ENCODE measurements around the gene HBM. TPM values are rescaled to one million over a fixed set of nuclear protein-coding genes. Genes with fewer than 3 reads are reported as not detected.

HBM gene, protein sequence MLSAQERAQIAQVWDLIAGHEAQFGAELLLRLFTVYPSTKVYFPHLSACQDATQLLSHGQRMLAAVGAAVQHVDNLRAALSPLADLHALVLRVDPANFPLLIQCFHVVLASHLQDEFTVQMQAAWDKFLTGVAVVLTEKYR
- not detected in 3 replicates for total RNA-seq
- long read RNA-seq, result 0 reads

DNA sequence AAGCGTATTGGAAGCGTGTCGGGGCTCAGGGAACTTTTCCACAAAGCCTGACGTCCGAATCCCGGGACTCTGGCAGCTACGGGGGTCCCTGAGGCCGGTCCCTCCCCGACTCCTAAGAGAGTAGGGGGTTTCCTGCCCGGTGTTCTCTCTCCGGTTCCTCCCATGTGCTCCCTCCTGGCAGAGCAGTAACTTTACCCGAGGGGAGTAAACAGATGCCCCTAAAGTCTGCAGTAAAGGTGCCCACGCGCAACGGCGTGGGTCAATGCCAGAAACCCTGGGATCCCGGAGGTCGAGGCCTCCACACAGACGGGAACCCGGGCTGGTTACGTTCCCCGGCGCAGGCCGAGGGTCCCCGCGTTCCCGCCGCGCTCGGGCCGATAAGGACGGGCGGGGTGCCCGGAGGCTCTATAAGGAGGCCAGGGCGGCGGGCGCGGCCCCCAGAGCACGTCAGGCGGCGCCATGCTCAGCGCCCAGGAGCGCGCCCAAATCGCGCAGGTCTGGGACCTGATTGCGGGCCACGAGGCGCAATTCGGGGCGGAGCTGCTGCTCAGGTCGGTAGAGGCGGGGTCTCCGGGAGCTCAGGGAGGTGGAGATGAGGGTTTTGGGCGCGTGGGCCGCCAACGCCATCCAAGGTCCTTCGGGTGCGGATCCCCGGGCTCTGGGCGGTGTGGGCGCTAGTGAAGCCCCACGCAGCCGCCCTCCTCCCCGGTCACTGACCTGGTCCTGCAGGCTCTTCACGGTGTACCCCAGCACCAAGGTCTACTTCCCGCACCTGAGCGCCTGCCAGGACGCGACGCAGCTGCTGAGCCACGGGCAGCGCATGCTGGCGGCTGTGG is at the start of gene HBM:
HBM (plus strand) TSS at position 440 of the 836 bp plus-strand sequence; CDS start at position 460, 20 bp downstream.
- no peak for DNase-seq (ENCODE audit: low spot score)
- Mint-ChIP-seq H3K9me3 (ENCODE audit: low read depth) (no peaks in the 10 kb centered on the region), H3K4me3 (ENCODE audit: unreplicated experiment) (peak within 1 kb of the TSS; percentile 9), H3K36me3 (ENCODE audit: low read depth) (no peaks in the 10 kb centered on the region), H3K4me1 (ENCODE audit: low read depth) (peaks cover 12% of the 10 kb centered on the region), H3K27ac (ENCODE audit: unreplicated experiment) (no peak within 1 kb of the TSS), H3K27me3 (ENCODE audit: low read depth) (peaks cover 33% of the 10 kb centered on the region)
- TF ChIP-seq, protein P1, sequence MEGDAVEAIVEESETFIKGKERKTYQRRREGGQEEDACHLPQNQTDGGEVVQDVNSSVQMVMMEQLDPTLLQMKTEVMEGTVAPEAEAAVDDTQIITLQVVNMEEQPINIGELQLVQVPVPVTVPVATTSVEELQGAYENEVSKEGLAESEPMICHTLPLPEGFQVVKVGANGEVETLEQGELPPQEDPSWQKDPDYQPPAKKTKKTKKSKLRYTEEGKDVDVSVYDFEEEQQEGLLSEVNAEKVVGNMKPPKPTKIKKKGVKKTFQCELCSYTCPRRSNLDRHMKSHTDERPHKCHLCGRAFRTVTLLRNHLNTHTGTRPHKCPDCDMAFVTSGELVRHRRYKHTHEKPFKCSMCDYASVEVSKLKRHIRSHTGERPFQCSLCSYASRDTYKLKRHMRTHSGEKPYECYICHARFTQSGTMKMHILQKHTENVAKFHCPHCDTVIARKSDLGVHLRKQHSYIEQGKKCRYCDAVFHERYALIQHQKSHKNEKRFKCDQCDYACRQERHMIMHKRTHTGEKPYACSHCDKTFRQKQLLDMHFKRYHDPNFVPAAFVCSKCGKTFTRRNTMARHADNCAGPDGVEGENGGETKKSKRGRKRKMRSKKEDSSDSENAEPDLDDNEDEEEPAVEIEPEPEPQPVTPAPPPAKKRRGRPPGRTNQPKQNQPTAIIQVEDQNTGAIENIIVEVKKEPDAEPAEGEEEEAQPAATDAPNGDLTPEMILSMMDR (IDR thresholded peaks at IDR 0.05), result no peak

DNA sequence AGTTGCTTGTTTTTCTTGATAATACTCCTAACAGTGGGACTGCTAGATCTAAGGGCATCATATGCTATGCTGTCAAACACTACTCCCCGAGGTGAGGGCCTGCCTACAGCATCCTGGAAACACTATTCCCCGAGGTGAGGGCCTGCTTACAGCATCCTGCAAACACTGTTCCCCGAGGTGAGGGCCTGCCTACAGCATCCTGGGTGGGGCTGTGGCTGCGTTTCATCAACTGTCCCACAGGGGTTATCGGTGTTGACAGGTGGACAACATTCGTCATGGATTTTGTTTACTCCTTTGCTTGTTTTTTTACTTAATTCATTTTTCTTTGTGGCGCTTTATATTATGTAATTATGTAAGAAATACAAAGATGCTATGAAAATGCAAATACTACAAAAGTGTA is 49.8 kb upstream of the HBM start:
- Mint-ChIP-seq H3K36me3 (ENCODE audit: low read depth) (peaks cover 12% of the 10 kb centered on the region), H3K27me3 (ENCODE audit: low read depth) (no peaks in the 10 kb centered on the region), H3K4me1 (ENCODE audit: low read depth) (peaks cover 19% of the 10 kb centered on the region), H3K4me3 (ENCODE audit: unreplicated experiment) (no peak overlapping the region), H3K27ac (ENCODE audit: unreplicated experiment) (no peak overlapping the region), H3K9me3 (ENCODE audit: low read depth) (no peaks in the 10 kb centered on the region)
- peak; percentile 39 for DNase-seq (ENCODE audit: low spot score)
- TF ChIP-seq, protein P1 (IDR thresholded peaks at IDR 0.05), result no peak

DNA sequence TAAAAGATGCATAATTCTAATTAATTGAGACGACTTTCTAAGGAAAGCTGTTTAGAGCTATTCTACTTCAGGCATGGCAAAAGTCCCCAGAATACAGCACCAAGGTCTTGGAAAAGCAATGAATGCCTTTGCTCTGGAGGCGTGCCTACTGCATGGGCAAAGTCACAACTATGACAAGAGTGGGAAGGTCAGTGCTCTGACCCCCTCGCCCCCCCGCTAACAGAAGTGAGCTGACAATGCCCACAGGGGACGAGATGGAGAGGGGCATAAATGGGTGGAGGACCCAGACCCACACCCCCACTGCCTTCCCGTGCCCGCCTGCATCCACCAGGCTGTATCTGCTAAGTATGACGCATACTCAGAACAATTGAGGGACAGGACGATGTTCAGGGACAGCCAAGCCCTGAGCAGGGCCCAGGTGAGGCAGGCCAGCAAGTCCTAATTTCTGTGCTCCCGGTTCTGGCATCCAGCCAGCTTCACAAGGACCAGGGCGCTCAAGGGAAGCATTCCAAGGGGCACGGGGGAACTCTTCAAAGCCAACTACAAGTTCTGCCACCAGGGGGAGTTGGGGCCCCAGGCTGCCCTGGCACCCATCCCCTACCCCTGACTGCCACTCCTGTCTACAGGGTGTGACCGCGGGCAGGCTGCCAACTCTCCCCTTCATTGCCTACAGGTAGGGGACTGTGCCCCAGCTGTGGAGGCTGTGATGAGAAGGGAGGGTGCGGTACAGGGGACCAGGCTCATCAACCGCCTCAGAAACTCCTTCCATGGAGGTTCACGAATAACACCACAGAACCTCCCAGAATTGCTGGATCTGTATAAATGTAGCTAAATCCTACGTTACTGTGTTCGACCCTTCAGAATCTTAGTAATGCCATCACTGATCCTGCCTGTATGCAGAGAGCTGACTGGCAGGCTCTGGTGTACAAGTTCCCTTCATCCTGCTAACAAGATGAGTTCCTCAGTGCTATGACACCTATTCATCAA is 48.1 kb upstream of the HBM start:
- DNase-seq (ENCODE audit: low spot score), result peak; percentile 93
- no peaks in the 10 kb centered on the region for H3K9me3 Mint-ChIP-seq (ENCODE audit: low read depth)
- H3K36me3 Mint-ChIP-seq (ENCODE audit: low read depth), result peaks cover 6% of the 10 kb centered on the region
- H3K27ac Mint-ChIP-seq (ENCODE audit: unreplicated experiment), result no peak overlapping the region
- no peaks in the 10 kb centered on the region for H3K27me3 Mint-ChIP-seq (ENCODE audit: low read depth)
- H3K4me1 Mint-ChIP-seq (ENCODE audit: low read depth), result peaks cover 19% of the 10 kb centered on the region
- no peak overlapping the region for H3K4me3 Mint-ChIP-seq (ENCODE audit: unreplicated experiment)
- TF ChIP-seq, protein P1 (IDR thresholded peaks at IDR 0.05), result peak; percentile 85

DNA sequence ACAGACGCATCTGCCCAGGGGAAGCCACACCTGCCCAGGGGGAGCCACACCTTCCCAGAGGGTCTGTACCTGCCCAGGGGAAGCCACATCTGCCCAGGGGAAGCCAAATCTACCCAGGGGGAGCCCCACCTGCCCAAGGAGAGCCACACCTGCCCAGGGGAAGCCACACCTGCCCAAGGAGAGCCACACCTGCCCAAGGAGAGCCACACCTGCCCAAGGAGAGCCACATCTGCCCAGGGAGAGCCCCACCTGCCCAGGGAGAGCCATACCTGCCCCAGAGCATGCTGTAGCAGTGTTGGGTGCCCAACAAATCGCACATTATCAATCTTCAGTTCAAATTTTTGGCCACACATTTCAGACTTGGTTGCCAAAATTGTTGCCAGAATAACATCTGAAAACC is 46.9 kb upstream of the HBM start:
- peaks cover 8% of the 10 kb centered on the region for H3K4me1 Mint-ChIP-seq (ENCODE audit: low read depth)
- DNase-seq (ENCODE audit: low spot score), result peak; percentile 54
- no peak overlapping the region for H3K27ac Mint-ChIP-seq (ENCODE audit: unreplicated experiment)
- no peak overlapping the region for H3K4me3 Mint-ChIP-seq (ENCODE audit: unreplicated experiment)
- peaks cover 3% of the 10 kb centered on the region for H3K36me3 Mint-ChIP-seq (ENCODE audit: low read depth)
- no peaks in the 10 kb centered on the region for H3K27me3 Mint-ChIP-seq (ENCODE audit: low read depth)
- no peaks in the 10 kb centered on the region for H3K9me3 Mint-ChIP-seq (ENCODE audit: low read depth)
- TF ChIP-seq, protein P1 (IDR thresholded peaks at IDR 0.05), result no peak

DNA sequence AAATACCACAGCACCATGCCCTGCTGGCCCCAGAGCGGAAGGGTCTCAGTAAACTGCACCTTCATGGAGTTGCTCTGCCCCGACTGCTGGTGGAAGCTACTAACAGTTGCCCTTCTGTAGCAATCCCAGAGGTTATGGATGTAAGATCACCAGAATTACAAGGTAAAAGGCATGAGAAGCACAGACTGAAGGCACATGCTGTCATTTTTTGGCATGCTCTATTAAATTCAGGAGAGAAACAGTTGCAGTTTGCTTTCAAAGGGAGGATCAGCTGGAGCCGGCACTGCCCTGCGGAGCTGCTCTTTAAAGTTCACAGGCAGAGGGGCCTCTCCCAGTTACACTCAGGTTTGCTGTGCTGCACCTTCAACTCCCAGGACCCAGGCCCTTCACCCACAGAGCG is 46.5 kb upstream of the HBM start:
- H3K27ac Mint-ChIP-seq (ENCODE audit: unreplicated experiment), result no peak overlapping the region
- H3K9me3 Mint-ChIP-seq (ENCODE audit: low read depth), result no peaks in the 10 kb centered on the region
- TF ChIP-seq, protein P1 (IDR thresholded peaks at IDR 0.05), result no peak
- DNase-seq (ENCODE audit: low spot score), result peak; percentile 22
- no peaks in the 10 kb centered on the region for H3K27me3 Mint-ChIP-seq (ENCODE audit: low read depth)
- H3K4me1 Mint-ChIP-seq (ENCODE audit: low read depth), result peaks cover 4% of the 10 kb centered on the region
- peaks cover 4% of the 10 kb centered on the region for H3K36me3 Mint-ChIP-seq (ENCODE audit: low read depth)
- H3K4me3 Mint-ChIP-seq (ENCODE audit: unreplicated experiment), result no peak overlapping the region

Data from chondrocyte (in vitro differentiated cells).